ENCODE results near the gene PIK3R1. TPM values are rescaled to one million over a fixed set of nuclear protein-coding genes. Genes with fewer than 3 reads are reported as not detected.

PIK3R1 gene
- 10 to 100 TPM; 32.4 to 58.7 TPM for total RNA-seq

DNA sequence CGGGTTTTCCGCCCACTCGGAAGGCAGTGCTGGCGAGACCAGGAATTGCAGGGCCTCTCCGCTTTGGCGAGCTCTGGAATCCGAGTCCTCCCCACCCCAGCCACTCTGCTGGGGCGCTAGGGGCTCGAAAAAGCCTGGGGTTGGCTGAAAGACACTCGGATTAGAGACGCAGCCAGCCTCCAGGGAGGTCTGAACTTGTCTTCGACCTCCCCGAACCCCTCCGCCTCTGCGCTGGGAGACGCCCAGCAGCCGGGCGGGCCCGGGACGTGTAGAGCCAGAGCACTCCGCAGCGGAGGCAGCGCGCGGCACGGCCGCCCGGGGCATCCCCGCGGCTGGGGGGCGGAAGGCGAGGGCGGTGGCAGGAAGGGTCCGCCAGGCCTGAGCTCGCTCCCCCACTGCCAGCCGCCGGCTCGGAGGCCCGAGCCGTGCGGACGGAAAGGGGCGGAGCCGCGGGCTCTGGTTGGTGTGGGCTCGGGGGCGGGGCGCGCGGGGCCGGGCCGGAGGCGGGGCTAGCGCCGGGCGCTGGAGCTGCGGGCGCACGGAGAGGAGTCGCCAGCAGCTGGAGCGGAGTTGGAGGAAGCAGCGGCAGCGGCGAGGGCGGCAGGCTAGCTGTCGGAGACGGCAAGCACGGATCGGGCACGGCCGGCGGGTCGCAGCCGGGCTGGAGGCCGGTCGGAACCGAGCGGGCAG lies at the start of gene PIK3R1:
Gene PIK3R1 (plus strand): TSS at position 549 of the 690 bp plus-strand sequence. CDS start 10,920 bp downstream, outside the sequence.
- intact Hi-C loops (cut with DNase I): no loop called here

DNA sequence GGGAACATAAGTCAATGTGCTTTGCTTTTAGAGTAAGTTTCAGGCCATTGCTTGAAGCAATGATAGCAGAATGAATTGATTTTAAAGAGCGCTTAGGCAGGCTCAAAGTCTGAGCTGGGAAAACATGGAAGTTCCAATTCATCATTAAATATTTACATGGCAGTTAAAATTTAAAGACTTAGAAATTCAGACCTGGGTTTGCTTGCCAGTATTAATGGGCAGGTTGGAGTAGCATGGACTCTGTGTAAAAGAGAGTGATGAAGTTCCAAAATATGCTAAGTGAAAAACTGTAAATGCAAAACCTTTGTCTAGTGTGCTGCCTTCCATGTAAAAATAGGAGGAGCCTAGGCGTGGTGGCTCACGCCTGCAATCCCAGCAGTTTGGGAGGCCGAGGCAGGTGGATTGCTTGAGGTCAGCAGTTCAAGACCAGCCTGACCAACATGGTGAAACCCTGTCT lies 48.3 kb upstream of the PIK3R1 start:
- WGBS, 2 donors: 84 to 85% methylated on average over 4 of the region's 4 CpGs
- no peak for TF ChIP-seq POLR2A (IDR thresholded peaks at IDR 0.05)
- TF ChIP-seq, protein P1, sequence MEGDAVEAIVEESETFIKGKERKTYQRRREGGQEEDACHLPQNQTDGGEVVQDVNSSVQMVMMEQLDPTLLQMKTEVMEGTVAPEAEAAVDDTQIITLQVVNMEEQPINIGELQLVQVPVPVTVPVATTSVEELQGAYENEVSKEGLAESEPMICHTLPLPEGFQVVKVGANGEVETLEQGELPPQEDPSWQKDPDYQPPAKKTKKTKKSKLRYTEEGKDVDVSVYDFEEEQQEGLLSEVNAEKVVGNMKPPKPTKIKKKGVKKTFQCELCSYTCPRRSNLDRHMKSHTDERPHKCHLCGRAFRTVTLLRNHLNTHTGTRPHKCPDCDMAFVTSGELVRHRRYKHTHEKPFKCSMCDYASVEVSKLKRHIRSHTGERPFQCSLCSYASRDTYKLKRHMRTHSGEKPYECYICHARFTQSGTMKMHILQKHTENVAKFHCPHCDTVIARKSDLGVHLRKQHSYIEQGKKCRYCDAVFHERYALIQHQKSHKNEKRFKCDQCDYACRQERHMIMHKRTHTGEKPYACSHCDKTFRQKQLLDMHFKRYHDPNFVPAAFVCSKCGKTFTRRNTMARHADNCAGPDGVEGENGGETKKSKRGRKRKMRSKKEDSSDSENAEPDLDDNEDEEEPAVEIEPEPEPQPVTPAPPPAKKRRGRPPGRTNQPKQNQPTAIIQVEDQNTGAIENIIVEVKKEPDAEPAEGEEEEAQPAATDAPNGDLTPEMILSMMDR (IDR thresholded peaks at IDR 0.05): no peak
- Histone ChIP-seq H3K9me3 (no peaks in the 10 kb centered on the region), H3K4me3 (no peak overlapping the region), H3K27ac (no peak overlapping the region), H3K4me1 (no peaks in the 10 kb centered on the region), H3K27me3 (no peaks in the 10 kb centered on the region), H3K36me3 (replicated peaks in 1 of 2; ENCODE audit: insufficient read depth in 1 of 2, low read depth in 2 of 2) (no peaks in the 10 kb centered on the region)
- intact Hi-C loops (cut with DNase I): no loop called here
- DNase-seq (no peak), ATAC-seq (no peak)

More for the DNA sequence above, at the start of gene PIK3R1:
- H3K36me3 ChIP-seq (replicated peaks in 1 of 2; ENCODE audit: insufficient read depth in 1 of 2, low read depth in 2 of 2): no peaks in the 10 kb centered on the region
- peaks cover 30% of the 10 kb centered on the region for H3K4me1 ChIP-seq
- TF ChIP-seq, protein P1 (IDR thresholded peaks at IDR 0.05): peak in 6 of 7 experiments; percentile 14 to 79 (median 56)
- peak; percentile 88 to 94 (median 88) for TF ChIP-seq POLR2A (IDR thresholded peaks at IDR 0.05)
- peak; percentile 92 for ATAC-seq
- peak within 1 kb of the TSS; percentile 88 to 97 (median 96) for H3K27ac ChIP-seq
- 0% methylated on average over 7 to 63 of the region's 78 CpGs for WGBS, 2 donors
- no peaks in the 10 kb centered on the region for H3K9me3 ChIP-seq
- no peaks in the 10 kb centered on the region for H3K27me3 ChIP-seq
- peak within 1 kb of the TSS; percentile 96 to 99 for H3K4me3 ChIP-seq
- DNase-seq: peak; percentile 95 to 98 (median 96)

DNA sequence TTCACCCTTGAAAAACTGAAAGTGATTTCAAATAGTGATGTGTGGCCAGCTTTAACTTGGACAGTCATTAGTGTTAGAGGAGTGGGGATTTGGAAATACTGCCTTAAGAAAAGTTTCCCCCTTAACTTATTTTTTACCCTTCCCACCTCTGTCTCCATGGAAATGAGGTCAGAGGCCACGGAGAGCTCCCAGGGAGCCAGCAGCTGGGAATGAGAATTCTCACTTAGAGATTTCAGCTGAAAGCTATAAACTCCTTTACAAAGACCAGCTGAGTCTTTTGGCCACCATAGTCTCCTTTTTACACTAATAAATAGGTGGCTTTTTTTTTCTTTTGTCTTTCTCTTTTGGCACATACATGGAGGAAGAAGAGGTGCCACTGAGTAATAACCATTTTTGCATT lies 45.7 kb upstream of the PIK3R1 start:
- intact Hi-C loops (cut with DNase I): no loop called here
- Histone ChIP-seq H3K4me1 (no peaks in the 10 kb centered on the region), H3K27me3 (no peaks in the 10 kb centered on the region), H3K36me3 (replicated peaks in 1 of 2; ENCODE audit: insufficient read depth in 1 of 2, low read depth in 2 of 2) (no peaks in the 10 kb centered on the region), H3K4me3 (no peak overlapping the region), H3K27ac (no peak overlapping the region), H3K9me3 (no peaks in the 10 kb centered on the region)
- ATAC-seq (peak; percentile 21), DNase-seq (no peak)
- WGBS, 2 donors: 75 to 83% methylated on average over 1 of the region's 1 CpG
- TF ChIP-seq POLR2A (IDR thresholded peaks at IDR 0.05): no peak
- TF ChIP-seq, protein P1 (IDR thresholded peaks at IDR 0.05): no peak

DNA sequence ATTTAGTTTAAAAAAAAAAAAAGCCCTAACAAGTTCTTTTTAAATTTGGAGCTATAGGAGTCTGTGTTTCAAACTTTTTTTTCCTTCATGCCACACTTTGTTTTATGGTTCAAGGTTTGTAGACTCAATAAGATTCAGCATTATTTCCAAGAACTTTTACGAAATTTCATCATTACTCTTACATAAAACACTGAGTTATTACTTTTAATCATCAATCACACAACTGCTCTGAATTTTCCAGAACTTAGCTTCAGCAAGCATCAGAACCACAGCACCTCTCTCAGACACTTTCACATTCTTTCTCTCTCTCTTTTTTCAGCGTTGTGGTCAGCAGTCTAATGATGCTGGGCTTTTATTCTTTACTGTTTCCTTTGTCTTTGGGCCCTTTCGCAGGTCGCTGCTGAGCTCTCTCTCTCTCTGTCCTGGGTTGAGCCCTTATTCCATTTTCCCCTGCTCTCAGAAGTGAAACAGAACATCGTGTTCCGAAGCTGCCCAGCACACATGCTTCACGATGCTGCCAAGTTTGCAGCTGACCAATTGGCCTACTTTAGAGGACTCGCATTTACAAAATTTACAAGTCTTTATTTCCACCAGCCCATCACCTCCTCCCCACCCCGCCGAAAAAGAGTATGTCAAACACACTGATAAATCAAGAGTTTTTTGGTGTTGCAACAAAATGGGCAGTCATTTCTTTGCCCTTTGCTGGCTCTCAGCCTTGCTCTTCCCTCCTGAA lies 44.6 kb upstream of the PIK3R1 start:
- Histone ChIP-seq H3K4me3 (no peak overlapping the region), H3K9me3 (no peaks in the 10 kb centered on the region), H3K27me3 (no peaks in the 10 kb centered on the region), H3K36me3 (replicated peaks in 1 of 2; ENCODE audit: insufficient read depth in 1 of 2, low read depth in 2 of 2) (no peaks in the 10 kb centered on the region), H3K4me1 (no peaks in the 10 kb centered on the region), H3K27ac (peak overlapping the region in 2 of 4 donors; percentile 36 to 39)
- peak; percentile 75 for ATAC-seq
- 65 to 66% methylated on average over 10 of the region's 10 CpGs for WGBS, 2 donors
- intact Hi-C loops (cut with DNase I): no loop called here
- DNase-seq: peak in 3 of 4 donors; percentile 52 to 68 (median 60)
- TF ChIP-seq POLR2A (IDR thresholded peaks at IDR 0.05): no peak
- TF ChIP-seq, protein P1 (IDR thresholded peaks at IDR 0.05): no peak

Measured in body of pancreas (tissue), 4 donors.